Activated gamma-delta T cell (primary cell): ENCODE data around the gene NDUFB10.
"Not testable (repeated sequence)": the region's sequence is repeated elsewhere in the genome, so short reads cannot be mapped to it uniquely, and the experiment has no call there.

Experiments used
- DNase-seq: peaks from one replicate; lab custom pipeline; 2025; lab: John Stamatoyannopoulos, UW
- total RNA-seq, 2 donors: gene quantifications; one replicate each; lab custom pipeline; 2026; lab: John Stamatoyannopoulos, UW

Gene NDUFB10
- 37.2 to 48.0 reads per million in 2 donors for total RNA-seq

- peak; percentile 83 for DNase-seq
Measured at GRCh38 chr16:1959269-1960039, at the start of gene NDUFB10. Gene NDUFB10, plus strand, starts transcription at chr16:1959538. Its CDS starts 87 bp downstream, at chr16:1959625.

- DNase-seq: no peak
Measured at GRCh38 chr16:1909561-1910231, 49.6 kb upstream of the NDUFB10 start.

- no peak for DNase-seq
Measured at GRCh38 chr16:1911467-1912214, 47.7 kb upstream of the NDUFB10 start.

- no peak for DNase-seq
Measured at GRCh38 chr16:1912215-1912543, 47.2 kb upstream of the NDUFB10 start.

- no peak for DNase-seq
Measured at GRCh38 chr16:1913327-1914083, 45.8 kb upstream of the NDUFB10 start.

GRCh38 chr16:1914084-1914608 lies 45.2 kb upstream of the NDUFB10 start:
- no peak for DNase-seq

- DNase-seq: no peak
Measured at GRCh38 chr16:1914988-1915387, 44.4 kb upstream of the NDUFB10 start.

- DNase-seq: no peak
Measured at GRCh38 chr16:1915732-1916639, 43.4 kb upstream of the NDUFB10 start.

GRCh38 chr16:1916640-1916990 lies 42.7 kb upstream of the NDUFB10 start:
- DNase-seq: no peak

- DNase-seq: no peak
Measured at GRCh38 chr16:1917056-1917664, 42.2 kb upstream of the NDUFB10 start.

- DNase-seq: no peak
Measured at GRCh38 chr16:1917665-1918350, 41.5 kb upstream of the NDUFB10 start.

- no peak for DNase-seq
Measured at GRCh38 chr16:1918351-1919326, 40.7 kb upstream of the NDUFB10 start, which contains the start of gene HS3ST6. Gene HS3ST6, minus strand, starts transcription at chr16:1918415. Its CDS starts 92 bp downstream, at chr16:1918323.

GRCh38 chr16:1919327-1919998 lies 39.9 kb upstream of the NDUFB10 start:
- no peak for DNase-seq

GRCh38 chr16:1920122-1920521 lies 39.2 kb upstream of the NDUFB10 start:
- not testable (repeated sequence) for DNase-seq

GRCh38 chr16:1920727-1921171 lies 38.6 kb upstream of the NDUFB10 start:
- no peak for DNase-seq

GRCh38 chr16:1922357-1922756 lies 37.0 kb upstream of the NDUFB10 start:
- no peak for DNase-seq

- no peak for DNase-seq
Measured at GRCh38 chr16:1923299-1924034, 35.9 kb upstream of the NDUFB10 start.
